ENCODE measurements around the gene NYAP1.

GRCh38 chr7:100543586-100543985 is 59.9 kb downstream of the NYAP1 start:
- TF ChIP-seq CTCF (IDR thresholded peaks at IDR 0.05; ENCODE audit: poor library complexity) (no peak), EZH2 (IDR thresholded peaks at IDR 0.05; ENCODE audit: borderline replicate concordance) (no peak), EZH2phosphoT487 (IDR thresholded peaks at IDR 0.05; ENCODE audit: low read depth, severe bottlenecking, unreplicated experiment) (no peak)
